HFFc6 (cell line): ENCODE results near the gene DOCK4. TPM values are rescaled to one million over a fixed set of nuclear protein-coding genes. Genes with fewer than 3 reads are reported as not detected.

Experiments used
- DNase-seq: peaks from one replicate; pipeline ENCODE4 v3.0.0-alpha.2; 2018
- H3K27ac Mint-ChIP-seq: 2 replicates; pipeline ENCODE4 v1.8.0; 2020; ENCODE audit warnings: mild to moderate bottlenecking, mixed read lengths
- H3K27me3 Mint-ChIP-seq: 2 replicates; pipeline ENCODE4 v1.8.0; 2021; ENCODE audit warnings: mild to moderate bottlenecking, moderate library complexity, mixed read lengths; ENCODE audit not compliant: insufficient read depth
- H3K36me3 Mint-ChIP-seq: 2 replicates; pipeline ENCODE4 v1.8.0; 2021; ENCODE audit warnings: low read depth, mixed read lengths
- H3K4me1 Mint-ChIP-seq: 2 replicates; pipeline ENCODE4 v1.8.0; 2020; ENCODE audit warnings: low read depth, mixed read lengths
- H3K4me3 Mint-ChIP-seq: 2 replicates; pipeline ENCODE4 v1.8.0; 2020; ENCODE audit warnings: mild to moderate bottlenecking, moderate library complexity, mixed read lengths
- H3K9me3 Mint-ChIP-seq: 2 replicates; pipeline ENCODE4 v1.8.0; 2020; ENCODE audit warnings: mild to moderate bottlenecking, mixed read lengths
- CTCF ChIP-seq: fragments of 200-600 bp; sonication (generic); IDR thresholded peaks from 2 replicates; pipeline ENCODE4 v1.5.0; 2021; ENCODE audit warnings: antibody characterized with exemption, mild to moderate bottlenecking
- total RNA-seq, 6 experiments: library from RNA; stranded (reverse); fragmentation: NEBNext Ultra II Directional; extraction: Animal tissue kit (Norgen Biotek cat#: 25700); gene quantifications; 2 replicates in 1 of 6; 3 replicates in 5 of 6; pipeline ENCODE4 v1.2.3, GENCODE V29; 2021

DOCK4 gene
- total RNA-seq, 6 experiments from 2014 or later: 2.2 to 3.9 (median 3.3) TPM

GRCh38 chr7:112236597-112236996 lies 30.4 kb upstream of the DOCK4 start:
- no peak for DNase-seq
- Mint-ChIP-seq H3K9me3 (no peaks in the 10 kb centered on the region), H3K4me3 (no peak overlapping the region), H3K4me1 (peaks cover 34% of the 10 kb centered on the region), H3K27ac (no peak overlapping the region), H3K27me3 (no peaks in the 10 kb centered on the region), H3K36me3 (no peaks in the 10 kb centered on the region; the same call in 1 of the 2 replicates)
- no peak for TF ChIP-seq CTCF

GRCh38 chr7:112234147-112234546 lies 27.9 kb upstream of the DOCK4 start:
- no peaks in the 10 kb centered on the region; the same call in 1 of the 2 replicates for H3K36me3 Mint-ChIP-seq
- H3K9me3 Mint-ChIP-seq: no peaks in the 10 kb centered on the region
- H3K27me3 Mint-ChIP-seq: no peaks in the 10 kb centered on the region
- H3K4me1 Mint-ChIP-seq: peaks cover 23% of the 10 kb centered on the region
- H3K4me3 Mint-ChIP-seq: no peak overlapping the region
- no peak overlapping the region for H3K27ac Mint-ChIP-seq
- no peak for DNase-seq
- TF ChIP-seq CTCF: no peak

GRCh38 chr7:112233048-112233697 lies 27.0 kb upstream of the DOCK4 start:
- TF ChIP-seq CTCF: no peak
- no peak overlapping the region for H3K27ac Mint-ChIP-seq
- H3K4me1 Mint-ChIP-seq: peaks cover 14% of the 10 kb centered on the region
- H3K36me3 Mint-ChIP-seq: no peaks in the 10 kb centered on the region; the same call in 1 of the 2 replicates
- H3K27me3 Mint-ChIP-seq: no peaks in the 10 kb centered on the region
- no peak for DNase-seq
- H3K9me3 Mint-ChIP-seq: no peaks in the 10 kb centered on the region
- no peak overlapping the region for H3K4me3 Mint-ChIP-seq

- DNase-seq: no peak
- H3K36me3 Mint-ChIP-seq: no peaks in the 10 kb centered on the region; the same call in 1 of the 2 replicates
- H3K4me1 Mint-ChIP-seq: peaks cover 6% of the 10 kb centered on the region; the same call in 1 of the 2 replicates
- no peaks in the 10 kb centered on the region for H3K27me3 Mint-ChIP-seq
- no peaks in the 10 kb centered on the region for H3K9me3 Mint-ChIP-seq
- no peak for TF ChIP-seq CTCF
- H3K4me3 Mint-ChIP-seq: no peak overlapping the region
- no peak overlapping the region for H3K27ac Mint-ChIP-seq
These were observed 26.2 kb upstream of the DOCK4 start for GRCh38 chr7:112232212-112232978.

GRCh38 chr7:112228632-112229031 lies 22.4 kb upstream of the DOCK4 start:
- no peaks in the 10 kb centered on the region for H3K9me3 Mint-ChIP-seq
- no peak overlapping the region for H3K4me3 Mint-ChIP-seq
- no peaks in the 10 kb centered on the region for H3K4me1 Mint-ChIP-seq
- no peaks in the 10 kb centered on the region for H3K27me3 Mint-ChIP-seq
- H3K36me3 Mint-ChIP-seq: no peaks in the 10 kb centered on the region
- H3K27ac Mint-ChIP-seq: no peak overlapping the region
- no peak for TF ChIP-seq CTCF
- no peak for DNase-seq
